Common myeloid progenitor, CD34-positive (primary cell): Measurements from ENCODE around the gene MGAT4A.
"Not testable (repeated sequence)": the region's sequence is repeated elsewhere in the genome, so short reads cannot be mapped to it uniquely, and the experiment has no call there.

ENCODE experiments used
- CTCF ChIA-PET: fragments of 350-600 bp; sonication (Branson Sonifier 250); formaldehyde crosslinking; loops from one replicate; lab custom pipeline; 2021; ENCODE audit warnings: antibody characterized with exemption; lab: Charles Lee
- POLR2A ChIA-PET: fragments of 350-600 bp; sonication (Branson Sonifier 250); formaldehyde crosslinking; loops from one replicate; lab custom pipeline; 2021; ENCODE audit warnings: antibody characterized with exemption; lab: Charles Lee
- DNase-seq, 3 donors: peaks; one replicate each; pipeline versions ENCODE4 v3.0.0 to v3.0.0-alpha.2; 2013
- H3K27ac ChIP-seq, 2 experiments: 1 replicate in 1 of 2; 2 replicates in 1 of 2; pipeline ENCODE4 v1.7.0; 2013; ENCODE audit warnings: inconsistent platforms in 2 of 2, low read length in 2 of 2, mild to moderate bottlenecking in 2 of 2, low read depth in 1 of 2, moderate library complexity in 1 of 2; ENCODE audit not compliant: severe bottlenecking in 2 of 2, insufficient read depth in 1 of 2, poor library complexity in 1 of 2
- H3K27me3 ChIP-seq, 5 experiments: replicated peaks in 2 of 5; 1 replicate in 3 of 5; 2 replicates in 2 of 5; pipeline versions ENCODE4 v1.6.1 to v1.7.0; 2013; ENCODE audit warnings: low read length in 4 of 5, mild to moderate bottlenecking in 2 of 5, moderate library complexity in 2 of 5, inconsistent platforms in 1 of 5; ENCODE audit not compliant: insufficient read depth in 5 of 5, control insufficient read depth in 4 of 5
- H3K36me3 ChIP-seq, 4 experiments: 1 replicate in 2 of 4; 2 replicates in 2 of 4; pipeline versions ENCODE4 v1.6.1 to v1.7.0; 2013; ENCODE audit warnings: low read length in 3 of 4, control low read depth in 1 of 4, mild to moderate bottlenecking in 1 of 4; ENCODE audit not compliant: control insufficient read depth in 4 of 4, insufficient read depth in 4 of 4
- H3K4me1 ChIP-seq, 4 experiments: 1 replicate in 3 of 4; 2 replicates in 1 of 4; pipeline versions ENCODE4 v1.6.1 to v1.7.1; 2013; ENCODE audit warnings: low read length in 3 of 4, mild to moderate bottlenecking in 3 of 4, control low read depth in 1 of 4, inconsistent platforms in 1 of 4, moderate library complexity in 1 of 4; ENCODE audit not compliant: control insufficient read depth in 4 of 4, insufficient read depth in 4 of 4; ENCODE audit errors: control extremely low read depth in 1 of 4
- H3K4me3 ChIP-seq, 7 experiments: 1 replicate in 4 of 7; 2 replicates in 3 of 7; pipeline versions ENCODE4 v1.5.1 to v1.7.0; 2013; ENCODE audit warnings: mild to moderate bottlenecking in 7 of 7, low read length in 6 of 7, moderate library complexity in 6 of 7, inconsistent platforms in 2 of 7, low read depth in 2 of 7, control low read depth in 1 of 7; ENCODE audit not compliant: insufficient read depth in 4 of 7, control insufficient read depth in 1 of 7; ENCODE audit errors: extremely low read depth in 1 of 7
- H3K9me3 ChIP-seq, 5 experiments: 1 replicate in 4 of 5; 2 replicates in 1 of 5; pipeline versions ENCODE4 v1.6.1 to v1.7.1; 2013; ENCODE audit warnings: low read length in 4 of 5, mild to moderate bottlenecking in 2 of 5, inconsistent platforms in 1 of 5, low read depth in 1 of 5, moderate library complexity in 1 of 5; ENCODE audit not compliant: control insufficient read depth in 4 of 5, insufficient read depth in 2 of 5; ENCODE audit errors: control extremely low read depth in 1 of 5
- WGBS: methylation state at CpG from one replicate; pipeline ENCODE4 v1.1.5; 2013; ENCODE audit not compliant: insufficient coverage; 5-methylcytosine and 5-hydroxymethylcytosine counted together

The MGAT4A gene

GRCh38 chr2:98732430-98733051 is 1.6 kb upstream of the MGAT4A start:
- Histone ChIP-seq H3K36me3 (no peaks in the 10 kb centered on the region), H3K4me1 (peaks cover 31 to 57% (median 39%) of the 10 kb centered on the region in 4 experiments), H3K27ac (no peak overlapping the region), H3K9me3 (no peaks in the 10 kb centered on the region), H3K27me3 (no peaks in the 10 kb centered on the region), H3K4me3 (peak overlapping the region in 1 of 7 experiments; percentile 90)
- 74% methylated on average over 7 of the region's 8 CpGs for WGBS
- ChIA-PET CTCF (interaction anchor here (1.0 to 4.3 kb wide), 2 partner anchors 12 to 90 kb away, joined by 3 to 21 read pairs; no protein-coding TSS in a partner anchor), POLR2A (interaction anchor here (1.4 kb wide), 1 partner anchor 25 kb away, joined by 4 read pairs; no protein-coding TSS in a partner anchor)
- DNase-seq = no peak

- ChIA-PET POLR2A (interaction anchor here (0.7 to 1.4 kb wide), 2 partner anchors 26 to 53 kb away, joined by 3 to 4 read pairs; no protein-coding TSS in a partner anchor), CTCF (interaction anchor here (0.9 to 4.3 kb wide), 4 partner anchors 8 to 91 kb away, joined by 3 to 21 read pairs (median 8); no protein-coding TSS in a partner anchor)
- Histone ChIP-seq H3K27me3 (no peaks in the 10 kb centered on the region), H3K4me1 (peaks cover 37 to 63% (median 45%) of the 10 kb centered on the region in 4 experiments), H3K9me3 (no peaks in the 10 kb centered on the region), H3K27ac (peak overlapping the region in 1 of 2 experiments; percentile 82), H3K36me3 (no peaks in the 10 kb centered on the region), H3K4me3 (peak overlapping the region in 6 of 7 experiments; percentile 66 to 90 (median 76))
- no peak for DNase-seq
- no CpG with 5 or more reads among the region's 6 CpGs for WGBS
Measured at GRCh38 chr2:98731894-98732349, 990 bp upstream of the MGAT4A start.

DNA sequence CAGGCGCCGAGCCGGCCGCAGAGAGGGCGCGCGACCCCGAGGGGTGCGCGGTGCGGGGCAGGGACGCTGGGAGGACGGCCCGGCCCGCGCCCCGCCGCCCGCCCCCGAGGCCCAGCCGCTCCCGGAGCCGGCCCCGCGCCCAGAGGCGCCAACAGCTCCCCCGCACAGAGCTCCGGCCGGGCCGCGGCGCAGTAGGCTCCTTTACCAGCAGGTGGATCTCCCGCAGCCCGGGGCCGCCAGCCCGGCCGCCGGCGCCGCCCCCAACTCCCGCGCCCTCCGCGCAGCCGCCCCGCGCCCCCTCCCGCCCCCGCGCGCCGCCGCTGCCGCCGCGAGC is 258 bp downstream of the MGAT4A start:
- H3K27ac ChIP-seq = peak overlapping the region in 1 of 2 experiments; percentile 57
- H3K4me3 ChIP-seq = peak overlapping the region; percentile 57 to 85 (median 77)
- no peaks in the 10 kb centered on the region for H3K27me3 ChIP-seq
- peak; percentile 69 to 81 (median 74) for DNase-seq
- WGBS = under 1% methylated on average over 37 of the region's 56 CpGs
- no peaks in the 10 kb centered on the region for H3K9me3 ChIP-seq
- POLR2A ChIA-PET = interaction anchor here (0.6 to 1.1 kb wide), 4 partner anchors 19 to 1340 kb away, joined by 3 to 5 read pairs (median 3); no protein-coding TSS in a partner anchor
- peaks cover 0 to 6% (median under 1%) of the 10 kb centered on the region in 4 experiments for H3K36me3 ChIP-seq
- peaks cover 38 to 65% (median 47%) of the 10 kb centered on the region in 4 experiments for H3K4me1 ChIP-seq
- CTCF ChIA-PET = interaction anchor here (0.6 to 4.3 kb wide), 4 partner anchors 9 to 92 kb away, joined by 3 to 21 read pairs (median 8); no protein-coding TSS in a partner anchor

DNA sequence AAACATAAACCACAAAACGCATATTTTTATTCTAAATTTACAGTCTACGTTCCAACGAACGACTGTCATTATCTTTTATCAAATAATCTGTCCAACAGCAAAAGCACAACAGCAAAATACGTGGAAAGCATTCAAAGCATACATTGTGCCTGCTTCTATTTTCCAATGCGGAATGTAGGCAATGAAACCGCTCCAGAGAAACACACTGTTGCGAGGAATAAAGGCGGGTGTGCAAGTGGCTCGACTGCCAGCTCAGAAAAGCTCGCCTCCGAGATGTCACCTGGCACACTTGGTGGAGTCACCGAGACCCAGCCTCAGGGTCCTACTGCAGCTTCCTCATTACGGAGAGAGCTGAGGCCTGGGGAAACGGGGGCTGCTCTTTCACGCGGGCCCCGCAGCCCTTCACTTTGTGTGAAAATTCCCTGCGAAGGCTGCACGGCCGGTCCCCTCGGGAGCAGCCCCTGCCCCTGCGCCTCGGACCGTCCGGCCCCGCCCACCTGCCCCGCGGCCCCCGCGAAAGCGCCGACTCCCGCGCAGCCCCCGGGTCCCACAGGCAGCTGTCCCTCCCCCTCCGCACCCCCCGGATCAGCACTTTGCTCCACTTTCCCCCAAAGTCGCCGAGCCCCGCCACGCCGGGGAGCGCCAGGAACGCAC is 752 bp downstream of the MGAT4A start:
- H3K27ac ChIP-seq = peak overlapping the region in 1 of 2 experiments; percentile 57
- peaks cover 0 to 6% (median 1%) of the 10 kb centered on the region in 4 experiments for H3K36me3 ChIP-seq
- CTCF ChIA-PET = interaction anchor here (1.1 to 4.3 kb wide), 3 partner anchors 18 to 92 kb away, joined by 3 to 21 read pairs (median 12); no protein-coding TSS in a partner anchor
- DNase-seq = peak; percentile 62 to 87 (median 84)
- POLR2A ChIA-PET = interaction anchor here (0.8 to 1.1 kb wide), 3 partner anchors 9 to 28 kb away, joined by 3 to 7 read pairs (median 3); no protein-coding TSS in a partner anchor
- H3K27me3 ChIP-seq = no peaks in the 10 kb centered on the region
- 1% methylated on average over 28 of the region's 45 CpGs for WGBS
- no peaks in the 10 kb centered on the region for H3K9me3 ChIP-seq
- H3K4me1 ChIP-seq = peaks cover 38 to 65% (median 46%) of the 10 kb centered on the region in 4 experiments
- H3K4me3 ChIP-seq = peak overlapping the region; percentile 57 to 85 (median 77)

DNA sequence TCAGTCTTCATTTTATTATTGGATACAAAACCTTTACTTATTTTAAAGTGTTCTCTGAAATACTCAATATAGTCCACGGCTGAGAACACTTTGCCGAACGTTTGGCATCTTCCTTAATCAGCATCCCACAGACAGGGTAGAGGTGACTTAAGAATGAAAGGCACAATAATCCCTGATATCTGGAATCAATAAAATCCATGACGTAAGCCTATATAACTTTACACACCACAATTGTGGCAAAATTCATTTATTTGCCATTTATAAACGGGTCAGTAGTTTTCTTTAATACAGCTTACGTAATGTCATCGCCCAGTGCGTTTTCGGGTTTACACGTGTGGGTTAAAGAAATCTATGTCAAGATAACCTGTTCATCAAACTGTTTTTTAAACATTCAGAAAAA is 1.3 kb downstream of the MGAT4A start:
- ChIA-PET POLR2A (interaction anchor here (0.8 to 1.0 kb wide), 2 partner anchors 9 to 20 kb away, joined by 3 to 7 read pairs; no protein-coding TSS in a partner anchor), CTCF (interaction anchor here (1.1 to 4.3 kb wide), 3 partner anchors 17 to 93 kb away, joined by 3 to 21 read pairs (median 12); no protein-coding TSS in a partner anchor)
- peaks cover 0 to 6% (median 1%) of the 10 kb centered on the region in 4 experiments for H3K36me3 ChIP-seq
- H3K27ac ChIP-seq = peak overlapping the region in 1 of 2 experiments; percentile 57
- DNase-seq = no peak
- WGBS = 88% methylated on average over 6 of the region's 10 CpGs
- H3K9me3 ChIP-seq = no peaks in the 10 kb centered on the region
- H3K27me3 ChIP-seq = no peaks in the 10 kb centered on the region
- peaks cover 36 to 60% (median 42%) of the 10 kb centered on the region in 4 experiments for H3K4me1 ChIP-seq
- peak overlapping the region in 6 of 7 experiments; percentile 73 to 85 (median 78) for H3K4me3 ChIP-seq

DNA sequence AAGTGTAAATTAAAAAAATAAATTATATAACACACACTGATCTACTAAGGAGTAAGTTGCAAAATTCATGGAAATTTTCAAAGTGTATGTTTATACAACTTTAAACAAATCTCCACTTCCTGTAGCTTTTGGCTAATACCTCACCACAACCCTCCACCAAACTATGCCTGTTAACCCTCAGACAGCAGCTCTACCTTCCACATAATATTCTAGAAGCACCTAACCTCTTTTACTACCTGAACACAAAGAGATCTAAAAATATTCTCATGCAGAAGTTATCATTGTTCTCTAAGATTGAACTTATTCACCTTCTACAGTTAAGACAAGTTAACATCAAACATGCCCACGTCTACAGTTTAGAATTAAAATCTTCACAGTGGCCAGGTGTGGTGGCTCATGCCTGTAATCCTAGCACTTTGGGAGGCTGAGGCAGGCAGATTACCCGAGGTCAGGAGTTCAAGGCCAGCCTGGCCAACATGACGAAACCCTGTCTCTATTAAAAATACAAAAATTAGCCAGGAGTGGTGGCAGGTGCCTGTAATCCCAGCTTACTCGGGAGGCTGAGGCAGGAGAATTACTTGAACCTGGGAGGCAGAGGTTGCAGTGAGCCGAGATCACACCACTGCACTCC is 2.7 kb downstream of the MGAT4A start:
- ChIA-PET CTCF (interaction anchor here (0.7 to 0.8 kb wide), 3 partner anchors 7 to 21 kb away, joined by 3 to 4 read pairs (median 3); no protein-coding TSS in a partner anchor), POLR2A (interaction anchor here (0.9 kb wide), 1 partner anchor 18 kb away, joined by 3 read pairs; no protein-coding TSS in a partner anchor)
- not testable (repeated sequence) for H3K27me3 ChIP-seq, DNase-seq, H3K27ac ChIP-seq, H3K9me3 ChIP-seq
- Histone ChIP-seq H3K4me1 (peaks cover 29 to 51% (median 35%) of the 10 kb centered on the region in 4 experiments), H3K4me3 (peak overlapping the region in 3 of 7 experiments; percentile 8 to 21 (median 16)), H3K36me3 (peaks cover 0 to 11% (median 3%) of the 10 kb centered on the region in 4 experiments)
- 76% methylated on average over 3 of the region's 5 CpGs for WGBS
